Testis (tissue), 3 donors: ENCODE measurements around the gene KDM6B. TPM values are rescaled to one million over a fixed set of nuclear protein-coding genes. Genes with fewer than 3 reads are reported as not detected.

Source experiments
- DNase-seq: peaks from one replicate; pipeline ENCODE4 v3.0.0-alpha.2; 2019
- H3K27ac ChIP-seq, 2 donors: fragments of 200-600 bp; sonication (generic); one replicate each; pipeline ENCODE4 v1.5.1; 2019
- H3K27me3 ChIP-seq: fragments of 200-600 bp; sonication (generic); one replicate; pipeline ENCODE4 v1.5.1; 2019
- H3K36me3 ChIP-seq: fragments of 200-600 bp; sonication (generic); one replicate; pipeline ENCODE4 v1.5.1; 2017; ENCODE audit warnings: low read depth; ENCODE audit errors: missing control alignments
- H3K4me1 ChIP-seq: fragments of 200-600 bp; sonication (generic); one replicate; pipeline ENCODE4 v1.5.1; 2019
- H3K4me3 ChIP-seq, 2 donors: fragments of 200-600 bp; sonication (generic); one replicate each; pipeline ENCODE4 v1.5.1; 2017 to 2019
- H3K9me3 ChIP-seq: fragments of 200-600 bp; sonication (generic); one replicate; pipeline ENCODE4 v1.5.1; 2017
- CTCF ChIP-seq, 3 experiments: fragments of 450-650 bp in 2 of 3; fragments of 200-600 bp in 1 of 3; sonication (generic) in 1 of 3; IDR thresholded peaks; one replicate each; pipeline ENCODE4 v1.5.1; 2016 to 2019; ENCODE audit warnings: antibody characterized with exemption in 3 of 3, mild to moderate bottlenecking in 2 of 3, moderate library complexity in 1 of 3
- POLR2A ChIP-seq: fragments of 450-650 bp; IDR thresholded peaks from one replicate; pipeline ENCODE4 v1.6.1; 2017; ENCODE audit warnings: antibody characterized with exemption, mild to moderate bottlenecking, moderate library complexity
- WGBS, 2 donors: methylation state at CpG; one replicate each; pipeline ENCODE4 v1.1.5; 2018; 5-methylcytosine and 5-hydroxymethylcytosine counted together
- intact Hi-C: fragments of 100-400 bp; cut with DNase I; formaldehyde crosslinking; loops from one replicate; pipeline ENCODE4 v1.15.1; 2023; ENCODE audit warnings: low total_unique reads
- polyA plus RNA-seq: library from polyadenylated mRNA; stranded (reverse); fragments of 350-450 nt; fragmentation: Illumina TruSeq; extraction: RNeasy Lipid Tissue Mini Kit (QIAGEN cat#74804); gene quantifications from one replicate; pipeline ENCODE4 v1.2.3, GENCODE V29; 2014; ENCODE audit warnings: low read depth, low replicate concordance; ENCODE audit not compliant: insufficient read depth
- total RNA-seq, 2 donors: library from RNA; depleted of rRNA; stranded (reverse); fragments of >200 nt; gene quantifications; one replicate each; pipeline ENCODE4 v1.2.3, GENCODE V29; 2016

Gene KDM6B
- total and polyA plus RNA-seq, 3 donors from 2014 or later = 27.8 to 41.8 (median 38.0) TPM

- no peaks in the 10 kb centered on the region for H3K36me3 ChIP-seq
- H3K27me3 ChIP-seq = no peaks in the 10 kb centered on the region
- H3K4me1 ChIP-seq = no peaks in the 10 kb centered on the region
- no peaks in the 10 kb centered on the region for H3K9me3 ChIP-seq
- H3K27ac ChIP-seq = no peak overlapping the region
- 76 to 82% methylated on average over 9 of the region's 9 CpGs for WGBS, 2 donors
- no peak for TF ChIP-seq POLR2A
- TF ChIP-seq CTCF (IDR thresholded peaks at IDR 0.05) = no peak
- DNase-seq = no peak
- intact Hi-C loops = no loop called here
- H3K4me3 ChIP-seq = no peak overlapping the region
These were observed 9.7 kb upstream of the KDM6B start for GRCh38 chr17:7824021-7824924.

GRCh38 chr17:7825206-7825990 lies 8.6 kb upstream of the KDM6B start:
- DNase-seq = no peak
- H3K4me1 ChIP-seq = no peaks in the 10 kb centered on the region
- H3K9me3 ChIP-seq = no peaks in the 10 kb centered on the region
- H3K36me3 ChIP-seq = no peaks in the 10 kb centered on the region
- intact Hi-C loops = no loop called here
- H3K4me3 ChIP-seq = no peak overlapping the region
- TF ChIP-seq CTCF (IDR thresholded peaks at IDR 0.05) (no peak), POLR2A (no peak)
- no peak overlapping the region for H3K27ac ChIP-seq
- WGBS, 2 donors = 48 to 51% methylated on average over 12 of the region's 12 CpGs
- no peaks in the 10 kb centered on the region for H3K27me3 ChIP-seq

- no peaks in the 10 kb centered on the region for H3K9me3 ChIP-seq
- H3K4me1 ChIP-seq = peaks cover 5% of the 10 kb centered on the region
- no peak for TF ChIP-seq POLR2A
- TF ChIP-seq CTCF (IDR thresholded peaks at IDR 0.05) = no peak
- no peak for DNase-seq
- WGBS, 2 donors = 79 to 87% methylated on average over 8 of the region's 8 CpGs
- intact Hi-C loops = no loop called here
- no peak overlapping the region for H3K27ac ChIP-seq
- no peaks in the 10 kb centered on the region for H3K36me3 ChIP-seq
- H3K4me3 ChIP-seq = no peak overlapping the region
- no peaks in the 10 kb centered on the region for H3K27me3 ChIP-seq
These were observed 3.4 kb upstream of the KDM6B start for GRCh38 chr17:7830616-7831015.

- Histone ChIP-seq H3K4me1 (peaks cover 5% of the 10 kb centered on the region), H3K27me3 (no peaks in the 10 kb centered on the region), H3K36me3 (no peaks in the 10 kb centered on the region), H3K27ac (no peak overlapping the region), H3K9me3 (no peaks in the 10 kb centered on the region), H3K4me3 (no peak overlapping the region)
- 69 to 83% methylated on average over 6 to 7 of the region's 7 CpGs for WGBS, 2 donors
- DNase-seq = no peak
- intact Hi-C loops = no loop called here
- no peak for TF ChIP-seq CTCF (IDR thresholded peaks at IDR 0.05)
These were observed 2.8 kb upstream of the KDM6B start for GRCh38 chr17:7831233-7831632.
